ENCODE data around the gene PTPRG. TPM values are rescaled to one million over a fixed set of nuclear protein-coding genes. Genes with fewer than 3 reads are reported as not detected.

Gene PTPRG
- total RNA-seq, 1 experiment from 2014 or later = 11.7 TPM

- Histone ChIP-seq H3K27me3 (replicated peaks; ENCODE audit: insufficient read depth, low read depth, low read length, poor library complexity) (no peaks in the 10 kb centered on the region), H3K27ac (ENCODE audit: low read depth, low read length, poor library complexity, severe bottlenecking) (no peak overlapping the region), H3K4me1 (ENCODE audit: insufficient read depth, low read length, poor library complexity, severe bottlenecking) (no peaks in the 10 kb centered on the region), H3K4me3 (ENCODE audit: low read depth, low read length, poor library complexity, severe bottlenecking) (no peak overlapping the region), H3K36me3 (ENCODE audit: insufficient read depth, low read length, poor library complexity, severe bottlenecking) (no peaks in the 10 kb centered on the region), H3K9me3 (ENCODE audit: low read depth, low read length, poor library complexity, severe bottlenecking) (no peaks in the 10 kb centered on the region)
- TF ChIP-seq CTCF (conservative IDR thresholded peaks at IDR 0.05; ENCODE audit: low read depth, low read length) (no peak), EZH2 (IDR thresholded peaks at IDR 0.05; ENCODE audit: borderline replicate concordance, low read depth, low read length, poor library complexity, severe bottlenecking) (no peak)
- intact Hi-C loops (cut with micrococcal nuclease; ENCODE audit: unreplicated experiment) = no loop called here
- DNase-seq (ENCODE audit: low spot score) = no peak
- ChIA-PET CTCF (no interaction called here), POLR2A (ENCODE audit: low non-redundant PET) (no interaction called here)
- BruUV-seq (replicated peaks) = no TSS peak
These were observed 566.7 kb downstream of the PTPRG start for GRCh38 chr3:62128051-62128450.

GRCh38 chr3:62128681-62129080 is 567.3 kb downstream of the PTPRG start:
- no peaks in the 10 kb centered on the region for H3K36me3 ChIP-seq (ENCODE audit: insufficient read depth, low read length, poor library complexity, severe bottlenecking)
- CTCF ChIA-PET = no interaction called here
- no peaks in the 10 kb centered on the region for H3K4me1 ChIP-seq (ENCODE audit: insufficient read depth, low read length, poor library complexity, severe bottlenecking)

GRCh38 chr3:62131050-62131449 is 569.7 kb downstream of the PTPRG start:
- CTCF ChIA-PET = no interaction called here
- Histone ChIP-seq H3K27ac (ENCODE audit: low read depth, low read length, poor library complexity, severe bottlenecking) (no peak overlapping the region), H3K36me3 (ENCODE audit: insufficient read depth, low read length, poor library complexity, severe bottlenecking) (no peaks in the 10 kb centered on the region), H3K4me1 (ENCODE audit: insufficient read depth, low read length, poor library complexity, severe bottlenecking) (no peaks in the 10 kb centered on the region), H3K9me3 (ENCODE audit: low read depth, low read length, poor library complexity, severe bottlenecking) (no peaks in the 10 kb centered on the region), H3K4me3 (ENCODE audit: low read depth, low read length, poor library complexity, severe bottlenecking) (no peak overlapping the region), H3K27me3 (replicated peaks; ENCODE audit: insufficient read depth, low read depth, low read length, poor library complexity) (no peaks in the 10 kb centered on the region)
- DNase-seq (ENCODE audit: low spot score) = no peak
- intact Hi-C loops (cut with micrococcal nuclease; ENCODE audit: unreplicated experiment) = loop anchor here (10.0 kb wide), 1 partner anchor 266 kb away; no protein-coding TSS in a partner anchor
- BruUV-seq (replicated peaks) = no TSS peak
- TF ChIP-seq EZH2 (IDR thresholded peaks at IDR 0.05; ENCODE audit: borderline replicate concordance, low read depth, low read length, poor library complexity, severe bottlenecking) (no peak), CTCF (conservative IDR thresholded peaks at IDR 0.05; ENCODE audit: low read depth, low read length) (no peak)
- POLR2A ChIA-PET (ENCODE audit: low non-redundant PET) = no interaction called here

More at GRCh38 chr3:62128681-62129080, 567.3 kb downstream of the PTPRG start:
- intact Hi-C loops (cut with micrococcal nuclease; ENCODE audit: unreplicated experiment) = no loop called here
- Histone ChIP-seq H3K9me3 (ENCODE audit: low read depth, low read length, poor library complexity, severe bottlenecking) (no peaks in the 10 kb centered on the region), H3K27me3 (replicated peaks; ENCODE audit: insufficient read depth, low read depth, low read length, poor library complexity) (no peaks in the 10 kb centered on the region), H3K4me3 (ENCODE audit: low read depth, low read length, poor library complexity, severe bottlenecking) (no peak overlapping the region), H3K27ac (ENCODE audit: low read depth, low read length, poor library complexity, severe bottlenecking) (no peak overlapping the region)
- TF ChIP-seq EZH2 (IDR thresholded peaks at IDR 0.05; ENCODE audit: borderline replicate concordance, low read depth, low read length, poor library complexity, severe bottlenecking) = no peak
- TF ChIP-seq CTCF (conservative IDR thresholded peaks at IDR 0.05; ENCODE audit: low read depth, low read length) = no peak
- POLR2A ChIA-PET (ENCODE audit: low non-redundant PET) = no interaction called here
- no peak for DNase-seq (ENCODE audit: low spot score)
- no TSS peak for BruUV-seq (replicated peaks)
